Measurements from ENCODE around the gene TUBAL3.
"Not testable (repeated sequence)": the region's sequence is repeated elsewhere in the genome, so short reads cannot be mapped to it uniquely, and the experiment has no call there.

Gene TUBAL3

GRCh38 chr10:5390607-5391205 is 13.9 kb downstream of the TUBAL3 start:
- DNase-seq (ENCODE audit: low spot score in 2 of 2), result no peak
- Histone ChIP-seq H3K4me1 (no peaks in the 10 kb centered on the region), H3K4me3 (no peak overlapping the region), H3K27me3 (ENCODE audit: low read depth) (no peaks in the 10 kb centered on the region), H3K9me3 (no peaks in the 10 kb centered on the region), H3K36me3 (replicated peaks) (no peaks in the 10 kb centered on the region)
- in situ Hi-C loops (cut with MboI; ENCODE audit: low sequenced_read_pairs), result loop anchor here (25.0 kb wide), 1 partner anchor 553 kb away; the partner anchor contains the start of gene AKR1E2

GRCh38 chr10:5387169-5387568 is 17.5 kb downstream of the TUBAL3 start:
- no peak overlapping the region for H3K4me3 ChIP-seq
- H3K36me3 ChIP-seq (replicated peaks), result no peaks in the 10 kb centered on the region
- no peaks in the 10 kb centered on the region for H3K27me3 ChIP-seq (ENCODE audit: low read depth)
- no peak for DNase-seq (ENCODE audit: low spot score in 2 of 2)
- H3K9me3 ChIP-seq, result no peaks in the 10 kb centered on the region
- in situ Hi-C loops (cut with MboI; ENCODE audit: low sequenced_read_pairs), result loop anchor here (25.0 kb wide), 1 partner anchor 550 kb away; the partner anchor contains the start of gene AKR1E2
- no peaks in the 10 kb centered on the region for H3K4me1 ChIP-seq

- H3K27me3 ChIP-seq (ENCODE audit: low read depth), result no peaks in the 10 kb centered on the region
- no peaks in the 10 kb centered on the region for H3K4me1 ChIP-seq
- no peak overlapping the region for H3K4me3 ChIP-seq
- H3K36me3 ChIP-seq (replicated peaks), result no peaks in the 10 kb centered on the region
- no peaks in the 10 kb centered on the region for H3K9me3 ChIP-seq
- in situ Hi-C loops (cut with MboI; ENCODE audit: low sequenced_read_pairs), result loop anchor here (25.0 kb wide), 1 partner anchor 548 kb away; the partner anchor contains the start of gene AKR1E2
- no peak for DNase-seq (ENCODE audit: low spot score in 2 of 2)
Observed at GRCh38 chr10:5385224-5385623, 19.4 kb downstream of the TUBAL3 start.

GRCh38 chr10:5381187-5381586 is 23.4 kb downstream of the TUBAL3 start:
- Histone ChIP-seq H3K36me3 (replicated peaks) (no peaks in the 10 kb centered on the region), H3K27me3 (ENCODE audit: low read depth) (no peaks in the 10 kb centered on the region), H3K9me3 (no peaks in the 10 kb centered on the region), H3K4me1 (no peaks in the 10 kb centered on the region), H3K4me3 (no peak overlapping the region)
- DNase-seq (ENCODE audit: low spot score in 2 of 2), result no peak
- in situ Hi-C loops (cut with MboI; ENCODE audit: low sequenced_read_pairs), result loop anchor here (25.0 kb wide), 1 partner anchor 544 kb away; the partner anchor contains the start of gene AKR1E2

- H3K9me3 ChIP-seq; H3K27me3 ChIP-seq (ENCODE audit: low read depth): not testable (repeated sequence)
Observed at GRCh38 chr10:5380395-5380794, 24.2 kb downstream of the TUBAL3 start.

DNA sequence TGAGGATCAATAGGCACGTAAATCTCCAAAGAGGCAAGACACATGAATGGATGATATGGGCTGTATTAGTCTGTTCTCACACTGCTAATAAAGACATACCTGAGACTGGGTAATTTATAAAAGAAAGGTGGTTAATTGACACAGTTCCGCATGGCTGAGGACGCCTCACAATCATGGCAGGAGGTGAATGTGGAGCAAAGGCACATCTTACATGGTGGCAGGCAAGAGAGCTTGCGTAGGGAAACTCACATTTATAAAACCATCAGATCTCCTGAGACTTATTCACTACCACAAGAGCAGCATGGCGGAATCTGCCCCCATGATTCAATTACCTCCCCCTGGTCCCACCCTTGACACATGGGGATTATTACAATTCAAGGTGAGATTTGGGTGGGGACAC is 25.4 kb downstream of the TUBAL3 start:
- H3K9me3 ChIP-seq; DNase-seq (ENCODE audit: low spot score in 2 of 2); H3K36me3 ChIP-seq (replicated peaks); H3K4me3 ChIP-seq; H3K4me1 ChIP-seq; H3K27me3 ChIP-seq (ENCODE audit: low read depth): not testable (repeated sequence)
- in situ Hi-C loops (cut with MboI; ENCODE audit: low sequenced_read_pairs), result loop anchor here (25.0 kb wide), 1 partner anchor 542 kb away; the partner anchor contains the start of gene AKR1E2

More at GRCh38 chr10:5380395-5380794, 24.2 kb downstream of the TUBAL3 start:
- in situ Hi-C loops (cut with MboI; ENCODE audit: low sequenced_read_pairs), result loop anchor here (25.0 kb wide), 1 partner anchor 543 kb away; the partner anchor contains the start of gene AKR1E2
- H3K36me3 ChIP-seq (replicated peaks); DNase-seq (ENCODE audit: low spot score in 2 of 2); H3K4me1 ChIP-seq; H3K4me3 ChIP-seq: not testable (repeated sequence)

DNA sequence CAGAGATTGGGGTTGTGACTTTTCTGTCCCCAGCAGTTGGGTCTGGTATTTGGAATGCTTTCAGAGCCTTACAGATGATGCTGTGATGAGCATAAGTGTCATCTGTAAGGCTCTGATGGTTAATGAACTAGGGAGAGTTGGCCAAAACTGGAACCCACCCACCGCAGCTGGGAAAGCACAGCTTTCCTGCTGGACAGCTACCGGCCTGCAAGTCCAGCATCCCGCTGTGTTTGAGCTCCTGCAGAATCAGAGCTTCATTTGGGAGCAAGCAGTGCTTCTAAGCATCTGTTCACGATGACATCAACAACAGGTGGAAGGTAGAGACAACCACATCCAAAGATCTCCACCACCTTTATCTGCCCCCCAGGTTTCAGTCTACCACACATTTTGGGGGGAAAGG is 28.2 kb downstream of the TUBAL3 start:
- DNase-seq (ENCODE audit: low spot score in 2 of 2), result no peak
- in situ Hi-C loops (cut with MboI; ENCODE audit: low sequenced_read_pairs), result loop anchor here (25.0 kb wide), 1 partner anchor 539 kb away; the partner anchor contains the start of gene AKR1E2
- Histone ChIP-seq H3K27me3 (ENCODE audit: low read depth) (no peaks in the 10 kb centered on the region), H3K36me3 (replicated peaks) (no peaks in the 10 kb centered on the region), H3K4me3 (no peak overlapping the region), H3K9me3 (no peaks in the 10 kb centered on the region), H3K4me1 (no peaks in the 10 kb centered on the region)

- no peak for DNase-seq (ENCODE audit: low spot score in 2 of 2)
- Histone ChIP-seq H3K4me3 (no peak overlapping the region), H3K4me1 (no peaks in the 10 kb centered on the region), H3K9me3 (no peaks in the 10 kb centered on the region), H3K27me3 (ENCODE audit: low read depth) (no peaks in the 10 kb centered on the region), H3K36me3 (replicated peaks) (no peaks in the 10 kb centered on the region)
- in situ Hi-C loops (cut with MboI; ENCODE audit: low sequenced_read_pairs), result no loop called here
Observed at GRCh38 chr10:5373891-5374611, 30.6 kb downstream of the TUBAL3 start.

- in situ Hi-C loops (cut with MboI; ENCODE audit: low sequenced_read_pairs), result no loop called here
- H3K9me3 ChIP-seq, result no peaks in the 10 kb centered on the region
Observed at GRCh38 chr10:5373307-5373706, 31.3 kb downstream of the TUBAL3 start.

DNA sequence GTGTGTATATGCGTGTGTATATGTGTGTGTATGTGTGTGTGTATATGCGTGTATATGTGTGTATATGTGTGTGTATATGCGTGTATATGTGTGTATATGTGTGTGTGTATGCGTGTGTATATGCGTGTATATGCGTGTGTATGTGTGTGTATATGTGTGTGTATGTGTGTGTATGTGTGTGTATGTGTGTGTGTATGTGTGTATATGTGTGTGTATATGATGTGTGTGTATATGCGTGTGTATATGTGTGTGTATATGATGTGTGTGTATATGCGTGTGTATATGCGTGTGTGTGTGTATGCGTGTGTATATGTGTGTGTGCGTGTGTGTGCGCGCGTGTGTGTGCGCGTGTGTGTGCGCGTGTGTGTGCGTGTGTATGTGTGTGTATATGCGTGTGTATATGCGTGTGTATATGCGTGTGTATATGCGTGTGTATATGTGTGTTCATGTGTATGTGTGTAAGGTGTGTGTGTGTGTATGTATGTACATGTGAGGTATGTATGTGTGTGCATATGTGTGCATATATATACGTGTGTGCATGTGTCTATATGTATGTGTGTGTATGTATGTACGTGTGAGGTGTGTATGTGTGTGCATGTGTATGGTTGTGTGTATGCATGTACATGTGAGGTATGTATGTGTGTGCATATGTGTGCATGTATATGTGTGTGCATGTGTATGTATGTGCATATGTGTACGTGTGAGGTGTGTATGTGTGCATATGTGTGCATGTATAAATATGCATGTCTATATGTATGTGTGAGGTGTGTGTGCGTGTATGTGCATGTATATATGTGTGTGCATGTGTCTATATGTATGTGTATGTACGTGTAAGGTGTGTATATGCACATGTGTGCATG is 33.9 kb downstream of the TUBAL3 start:
- no peaks in the 10 kb centered on the region for H3K27me3 ChIP-seq (ENCODE audit: low read depth)
- H3K4me3 ChIP-seq, result no peak overlapping the region
- in situ Hi-C loops (cut with MboI; ENCODE audit: low sequenced_read_pairs), result no loop called here
- no peak for DNase-seq (ENCODE audit: low spot score in 2 of 2)
- no peaks in the 10 kb centered on the region for H3K4me1 ChIP-seq
- H3K9me3 ChIP-seq, result no peaks in the 10 kb centered on the region
- no peaks in the 10 kb centered on the region for H3K36me3 ChIP-seq (replicated peaks)

More at GRCh38 chr10:5373307-5373706, 31.3 kb downstream of the TUBAL3 start:
- Histone ChIP-seq H3K27me3 (ENCODE audit: low read depth) (no peaks in the 10 kb centered on the region), H3K36me3 (replicated peaks) (no peaks in the 10 kb centered on the region), H3K4me1 (no peaks in the 10 kb centered on the region), H3K4me3 (no peak overlapping the region)
- no peak for DNase-seq (ENCODE audit: low spot score in 2 of 2)

DNA sequence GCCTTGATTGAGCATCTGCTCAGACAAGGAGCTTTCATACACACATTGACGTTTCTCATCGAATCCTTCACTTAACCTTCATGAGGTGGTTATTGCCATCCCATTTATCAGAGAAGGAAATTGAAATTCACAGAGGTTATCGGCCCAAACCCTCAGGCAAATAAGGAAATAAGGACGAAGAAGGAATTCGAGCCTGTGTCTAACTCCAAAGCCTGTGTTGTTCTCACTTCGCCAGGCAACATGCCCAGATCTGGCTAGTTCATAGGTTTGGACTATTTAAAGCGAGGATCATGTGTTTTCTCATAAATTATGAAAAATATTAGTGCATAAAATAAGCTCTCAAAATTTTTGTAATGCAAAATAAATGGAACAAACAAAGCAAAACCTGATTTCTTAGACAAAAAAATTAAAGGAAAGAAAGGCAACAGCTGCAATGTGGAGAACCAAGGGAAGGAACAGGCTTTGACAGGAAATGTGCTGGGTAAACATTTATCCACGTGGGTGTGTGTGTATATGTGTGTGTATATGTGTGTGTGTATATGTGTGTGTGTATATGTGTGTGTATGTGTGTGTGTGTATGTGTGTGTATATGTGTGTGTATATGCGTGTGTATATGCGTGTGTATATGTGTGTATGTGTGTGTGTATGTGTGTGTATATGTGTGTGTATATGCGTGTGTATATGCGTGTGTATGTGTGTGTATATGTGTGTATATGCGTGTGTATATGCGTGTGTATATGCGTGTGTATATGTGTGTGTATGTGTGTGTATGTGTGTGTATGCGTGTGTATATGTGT is 35.1 kb downstream of the TUBAL3 start:
- no peak for DNase-seq (ENCODE audit: low spot score in 2 of 2)
- H3K4me3 ChIP-seq, result no peak overlapping the region
- no peaks in the 10 kb centered on the region for H3K36me3 ChIP-seq (replicated peaks)
- no peaks in the 10 kb centered on the region for H3K27me3 ChIP-seq (ENCODE audit: low read depth)
- H3K4me1 ChIP-seq, result no peaks in the 10 kb centered on the region
- in situ Hi-C loops (cut with MboI; ENCODE audit: low sequenced_read_pairs), result no loop called here
- no peaks in the 10 kb centered on the region for H3K9me3 ChIP-seq

DNA sequence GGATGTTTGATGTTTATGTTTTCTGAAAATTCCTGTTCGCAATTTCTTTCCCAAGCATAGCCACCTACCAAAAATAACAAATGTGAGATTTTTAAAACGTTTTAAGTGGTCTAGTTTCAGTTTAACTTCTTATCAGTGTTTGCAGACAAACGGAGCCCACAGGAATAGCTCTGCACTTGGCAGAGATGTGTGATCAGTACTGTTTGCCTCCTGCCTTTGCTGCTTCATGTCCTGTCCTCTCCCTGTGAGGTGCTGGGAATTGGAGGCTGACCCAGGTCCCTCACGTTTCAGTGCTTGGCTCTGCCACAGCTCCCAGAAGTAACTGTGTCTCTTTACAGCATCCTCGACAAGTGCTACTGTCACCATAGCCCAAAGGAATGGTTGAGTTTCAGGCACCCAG is 38.7 kb downstream of the TUBAL3 start:
- DNase-seq (ENCODE audit: low spot score in 2 of 2), result no peak
- in situ Hi-C loops (cut with MboI; ENCODE audit: low sequenced_read_pairs), result no loop called here
- no peak overlapping the region for H3K4me3 ChIP-seq
- no peaks in the 10 kb centered on the region for H3K36me3 ChIP-seq (replicated peaks)
- H3K27me3 ChIP-seq (ENCODE audit: low read depth), result no peaks in the 10 kb centered on the region
- H3K4me1 ChIP-seq, result no peaks in the 10 kb centered on the region
- no peaks in the 10 kb centered on the region for H3K9me3 ChIP-seq

GRCh38 chr10:5364890-5365338 is 39.7 kb downstream of the TUBAL3 start, which contains the start of gene UCN3:
UCN3 (plus strand) TSS chr10:5364966; CDS start chr10:5373721, 8,755 bp downstream.
- Histone ChIP-seq H3K36me3 (replicated peaks) (no peaks in the 10 kb centered on the region), H3K4me1 (no peaks in the 10 kb centered on the region), H3K4me3 (no peak within 1 kb of the TSS), H3K9me3 (no peaks in the 10 kb centered on the region), H3K27me3 (ENCODE audit: low read depth) (no peaks in the 10 kb centered on the region)
- DNase-seq (ENCODE audit: low spot score in 2 of 2), result no peak
- in situ Hi-C loops (cut with MboI; ENCODE audit: low sequenced_read_pairs), result no loop called here

Data from HAP-1 (cell line).